CD4-positive, alpha-beta T cell treated with Interleukin-15 for 4 hours (primary cell): ENCODE results near the gene SMIM27.
A peak's percentile ranks its signal among the peaks of the same experiment; 100 is the strongest.
"Not testable (repeated sequence)": the region's sequence is repeated elsewhere in the genome, so short reads cannot be mapped to it uniquely, and the experiment has no call there.

ENCODE experiments used
- DNase-seq: peaks from one replicate; pipeline ENCODE4 v3.0.0-alpha.2; 2020; ENCODE audit warnings: low spot score

Gene SMIM27

GRCh38 chr9:32552172-32552872, at the start of gene SMIM27, which contains the start of gene TOPORS:
SMIM27 (plus strand) TSS chr9:32552327; CDS start chr9:32552435, 108 bp downstream.
TOPORS (minus strand) TSS chr9:32552586; CDS start chr9:32552436, 150 bp downstream.
- DNase-seq, result peak; percentile 89

GRCh38 chr9:32502464-32502863, 49.7 kb upstream of the SMIM27 start:
- no peak for DNase-seq

- no peak for DNase-seq
These were observed 49.1 kb upstream of the SMIM27 start for GRCh38 chr9:32503008-32503407.

DNA sequence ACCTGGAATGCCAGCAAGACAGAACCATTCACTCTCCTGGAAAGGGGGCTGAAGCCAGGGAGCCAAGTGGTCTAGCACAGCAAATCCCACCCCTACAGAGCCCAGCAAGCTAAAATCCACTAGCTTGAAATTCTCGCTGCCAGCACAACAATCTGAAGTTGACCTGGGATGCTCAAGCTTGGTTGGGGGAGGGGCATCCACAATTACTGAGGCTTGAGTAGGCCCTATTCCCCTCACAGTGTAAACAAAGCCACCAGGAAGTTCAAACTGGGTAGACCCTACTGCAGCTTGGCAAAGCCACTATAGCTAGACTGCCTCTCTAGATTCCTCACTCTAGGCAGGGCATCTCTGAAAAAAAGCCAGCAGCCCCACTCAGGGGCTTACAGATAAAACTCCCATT, 43.4 kb upstream of the SMIM27 start:
- no peak for DNase-seq

DNA sequence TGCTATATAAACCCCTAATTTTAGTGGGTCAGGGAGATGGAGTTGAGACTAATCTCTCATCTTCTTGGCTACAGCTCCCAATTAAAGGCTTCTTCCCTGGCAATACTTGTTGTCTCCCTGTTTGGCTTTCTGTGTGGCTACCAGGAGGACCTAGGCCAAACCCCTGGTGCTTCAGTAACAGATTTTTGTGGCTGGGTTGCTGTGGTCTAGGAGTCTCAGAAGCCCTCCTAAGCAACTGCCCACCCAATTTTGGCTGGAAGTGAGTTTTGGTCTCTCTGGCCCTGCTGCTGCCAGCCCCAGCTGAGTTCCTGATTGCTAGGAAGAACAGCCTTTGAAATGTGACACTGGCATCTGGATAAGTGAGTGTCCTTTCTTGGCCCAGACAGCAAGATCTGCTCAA, 35.9 kb upstream of the SMIM27 start:
- DNase-seq, result no peak

DNA sequence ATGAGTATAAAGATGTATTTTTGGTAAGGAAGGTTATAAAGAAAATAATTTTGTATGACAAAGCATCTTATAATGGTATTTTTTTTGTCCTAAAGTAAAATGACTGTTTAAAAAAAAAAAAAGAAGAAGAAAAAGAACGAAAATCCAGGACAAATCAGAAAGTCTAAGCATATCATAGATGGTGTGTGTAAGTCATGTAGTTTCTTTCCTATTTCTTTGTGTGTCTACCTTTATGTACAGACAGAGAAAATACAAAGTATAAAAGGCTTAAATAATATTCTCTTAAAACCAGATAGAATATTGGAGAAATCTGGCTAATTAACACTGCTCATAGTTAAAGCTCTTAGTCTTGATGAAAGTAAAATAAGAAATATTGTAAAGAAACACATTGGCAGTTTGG, 33.9 kb upstream of the SMIM27 start:
- no peak for DNase-seq

- no peak for DNase-seq
These were observed 28.2 kb upstream of the SMIM27 start for GRCh38 chr9:32523910-32524309.

- not testable (repeated sequence) for DNase-seq
These were observed 27.6 kb upstream of the SMIM27 start for GRCh38 chr9:32524558-32524891.

DNA sequence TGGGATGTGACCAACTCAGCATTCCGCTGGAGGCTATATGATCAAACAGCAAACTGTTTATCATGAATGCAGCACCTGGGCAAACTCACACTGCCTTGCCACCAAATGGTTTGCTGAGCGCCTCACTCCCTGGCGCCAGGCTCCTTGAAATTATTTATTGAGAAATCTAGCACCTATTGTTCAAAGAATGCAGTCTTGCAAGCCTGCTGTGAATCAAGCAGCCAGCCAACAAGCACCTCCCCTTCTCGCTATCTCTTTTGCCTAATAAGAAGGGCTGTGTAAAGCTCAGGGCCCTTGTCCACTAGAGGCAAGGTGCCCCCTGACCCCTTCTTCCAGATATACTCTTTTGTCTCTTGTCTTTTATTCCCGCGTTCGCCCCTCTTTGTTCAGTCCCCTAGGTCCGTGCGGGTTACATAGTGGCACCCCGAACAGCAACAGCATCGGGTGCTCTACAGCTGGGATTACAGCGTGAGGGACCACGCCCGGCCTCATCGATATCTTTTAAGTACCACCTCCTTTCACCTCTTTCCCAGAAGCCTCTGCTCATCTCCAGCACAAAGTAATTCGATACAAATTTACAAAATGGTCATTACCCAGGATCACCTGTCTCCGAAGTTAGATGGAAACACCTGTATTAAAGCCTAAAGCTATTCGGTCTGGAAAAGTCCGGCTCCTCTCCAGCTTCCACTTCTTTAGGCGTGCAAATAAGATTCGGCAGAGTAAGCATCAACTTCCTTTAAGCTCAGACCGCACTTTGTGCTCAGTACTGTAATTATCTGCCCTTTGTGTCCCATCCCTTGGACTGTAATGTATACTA, 27.0 kb upstream of the SMIM27 start:
- DNase-seq, result peak; percentile 16

- DNase-seq, result peak; percentile 6
These were observed 26.5 kb upstream of the SMIM27 start for GRCh38 chr9:32525709-32526030.

- peak; percentile 82 for DNase-seq
These were observed 26.0 kb upstream of the SMIM27 start, which contains the start of gene RIGI for GRCh38 chr9:32526041-32526706. RIGI (minus strand) TSS chr9:32526196; CDS start chr9:32526166, 30 bp downstream.

- DNase-seq, result no peak
These were observed 25.4 kb upstream of the SMIM27 start for GRCh38 chr9:32526707-32527048.

DNA sequence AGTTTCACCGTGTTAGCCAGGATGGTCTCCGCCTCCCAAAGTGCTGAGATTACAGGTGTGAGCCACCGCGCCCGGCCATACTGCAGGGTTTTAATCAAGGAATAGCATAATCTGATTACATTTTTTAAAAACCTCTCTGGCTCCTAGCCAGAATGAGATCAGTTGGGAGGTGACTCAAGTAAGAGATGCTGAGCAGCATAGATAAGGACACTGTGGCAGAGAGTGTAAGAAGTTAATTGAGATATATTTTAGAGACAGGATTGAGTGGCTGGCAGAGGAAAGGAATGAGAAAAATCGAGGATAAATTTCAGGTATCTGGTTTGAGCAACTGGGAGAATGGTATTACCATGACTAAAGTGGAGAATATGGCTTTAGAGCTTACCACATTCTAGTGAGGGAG, 18.8 kb upstream of the SMIM27 start:
- no peak for DNase-seq

DNA sequence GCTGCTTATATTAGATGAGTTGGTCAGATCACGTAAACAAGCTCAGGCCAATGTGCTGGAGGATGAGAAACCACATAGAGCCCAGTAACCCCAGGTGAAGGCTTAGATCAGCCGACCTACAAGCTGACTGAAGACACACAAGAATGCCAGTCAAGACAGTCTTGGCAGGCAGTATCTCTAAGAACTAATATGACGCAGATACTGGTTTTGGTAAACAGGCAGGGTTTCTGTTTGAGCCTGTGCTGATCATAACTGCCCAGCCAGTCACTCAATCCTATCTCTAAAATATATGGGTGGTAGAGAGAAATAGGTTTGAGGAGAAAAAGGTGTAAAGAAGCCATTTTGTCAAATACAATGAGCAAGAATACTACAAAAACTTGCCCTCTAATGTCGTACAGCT, 18.3 kb upstream of the SMIM27 start:
- no peak for DNase-seq

DNA sequence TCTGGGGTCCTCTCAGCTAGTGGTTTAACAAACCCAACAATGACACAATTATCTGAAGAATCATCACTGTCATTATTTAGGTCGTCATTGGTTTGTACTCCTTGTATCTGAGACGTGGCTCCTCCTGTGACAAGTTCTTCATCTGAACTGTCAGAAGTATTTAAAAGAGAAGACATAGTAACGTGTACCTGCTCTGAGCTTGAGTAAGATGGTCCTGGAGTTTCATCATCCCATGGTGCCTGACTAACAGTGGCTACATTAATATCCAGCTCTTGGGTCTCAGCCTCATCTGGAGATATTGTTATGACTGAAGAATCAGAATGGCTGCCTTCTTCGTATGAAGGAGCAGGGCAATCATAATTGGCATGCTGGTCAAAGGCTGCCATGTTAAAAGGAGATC, 9.1 kb upstream of the SMIM27 start:
- no peak for DNase-seq

DNA sequence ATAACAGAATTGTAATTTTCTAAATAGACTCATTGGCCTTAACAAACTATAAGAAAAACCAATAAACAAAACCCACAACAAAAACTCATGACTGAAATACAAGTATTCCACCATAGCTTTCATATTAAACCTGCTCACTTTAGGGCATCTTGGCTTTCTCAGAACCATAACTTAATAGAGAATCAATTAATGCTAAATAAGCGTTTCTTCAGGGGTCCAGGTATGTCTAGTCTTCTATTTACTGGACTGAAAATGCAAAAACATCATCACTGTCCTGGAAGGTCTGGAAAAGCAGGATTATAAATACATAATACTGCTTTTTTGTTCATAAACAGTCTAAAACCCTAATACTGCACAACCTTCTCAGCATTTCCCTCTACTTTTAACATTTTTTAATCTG, 6.2 kb upstream of the SMIM27 start:
- DNase-seq, result no peak

DNA sequence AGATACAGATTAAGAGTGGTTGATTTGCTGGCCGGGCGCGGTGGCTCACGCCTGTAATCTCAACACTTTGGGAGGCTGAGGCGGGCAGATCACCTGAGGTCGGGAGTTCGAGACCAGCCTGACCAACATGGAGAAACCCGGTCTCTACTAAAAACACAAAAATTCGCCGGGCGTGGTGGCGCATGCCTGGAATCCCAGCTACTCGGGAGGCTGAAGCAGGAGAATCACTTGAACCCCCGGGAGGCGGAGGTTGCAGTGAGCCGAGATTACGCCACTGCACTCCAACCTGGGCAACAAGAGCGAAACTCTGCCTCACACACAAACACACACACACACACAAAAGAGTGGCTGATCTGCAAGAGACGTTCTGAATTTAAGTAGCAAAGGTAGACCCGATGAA, 3.9 kb upstream of the SMIM27 start:
- DNase-seq, result not testable (repeated sequence)

DNA sequence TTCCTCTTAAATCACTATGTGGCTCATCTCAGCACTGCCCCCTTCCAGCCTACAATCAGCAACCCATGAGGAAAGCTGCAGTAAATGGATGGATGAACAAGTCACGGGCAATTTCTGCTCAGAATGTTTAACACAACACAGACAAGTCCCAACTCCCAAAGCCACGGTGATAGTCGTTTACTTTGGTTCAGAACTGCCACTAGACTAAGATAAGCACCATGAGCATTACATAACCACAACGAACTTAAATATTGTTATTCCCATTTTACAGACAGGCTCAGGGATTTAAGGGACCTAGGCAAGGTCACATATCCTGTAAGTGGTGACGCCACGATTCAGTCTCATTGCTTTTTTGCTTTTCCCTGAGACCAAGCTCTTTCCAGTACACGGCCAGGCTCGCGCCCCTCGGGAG, 2.0 kb upstream of the SMIM27 start:
- peak; percentile 0 for DNase-seq

DNA sequence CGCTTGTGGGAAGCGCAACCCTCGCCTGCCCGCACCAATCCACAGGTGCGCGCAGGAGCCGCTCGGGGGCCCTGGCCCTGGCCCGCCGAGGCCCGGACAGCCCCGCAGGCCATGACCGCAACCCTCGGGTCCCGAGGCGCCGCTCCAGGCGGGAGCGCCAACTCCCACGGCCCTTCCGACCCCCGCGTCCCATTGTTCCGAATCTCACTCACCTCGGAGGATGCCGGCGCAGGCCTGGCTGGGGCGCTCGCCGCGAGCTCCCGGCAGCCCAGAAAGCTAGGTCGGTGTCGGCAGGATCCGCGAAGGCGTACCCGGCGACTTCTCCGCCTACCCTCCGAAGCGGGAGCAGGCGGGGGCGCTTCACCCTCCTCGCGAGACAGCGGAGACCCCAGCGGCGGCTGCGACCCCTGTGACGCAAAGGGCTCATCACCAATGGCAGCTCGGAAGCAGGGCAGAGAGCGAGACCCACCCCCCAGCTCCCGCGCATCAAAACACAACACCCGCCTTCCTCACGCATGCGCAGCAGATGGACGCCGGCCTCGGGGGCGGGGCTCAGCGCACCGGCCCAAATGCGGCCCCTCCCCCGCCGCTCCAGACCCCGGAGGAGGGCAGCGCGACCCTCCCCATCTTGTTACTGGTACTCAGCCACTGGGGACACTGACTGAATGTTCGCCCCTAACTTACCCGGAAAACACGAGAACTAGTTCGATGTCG, 1.4 kb upstream of the SMIM27 start:
- DNase-seq, result peak; percentile 96

- peak; percentile 30 for DNase-seq
These were observed 663 bp upstream of the SMIM27 start for GRCh38 chr9:32551276-32552051.

DNA sequence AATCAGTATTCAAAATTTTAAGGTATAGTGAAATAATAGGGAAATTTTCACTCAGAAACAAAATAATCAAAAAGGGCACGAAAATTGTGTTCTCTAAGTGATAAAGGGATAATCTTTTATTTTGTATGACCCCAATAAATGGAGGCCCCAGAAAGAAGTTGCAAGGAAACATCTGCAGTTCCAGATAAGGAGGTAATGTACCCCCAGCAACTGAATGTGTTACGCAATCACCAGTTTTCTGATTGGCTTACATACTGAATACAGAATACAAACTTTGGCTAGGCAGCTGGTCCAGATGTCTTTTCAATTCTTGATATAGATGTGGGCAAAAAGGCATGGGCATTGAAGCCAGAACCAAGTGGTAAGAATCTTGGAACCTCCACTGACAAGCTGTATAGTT, 2.0 kb downstream of the SMIM27 start:
- no peak for DNase-seq

- no peak for DNase-seq
These were observed 2.5 kb downstream of the SMIM27 start for GRCh38 chr9:32554591-32554990.
